Hepatocyte (in vitro differentiated cells): Measurements from ENCODE around the gene EIPR1.

Experiments used
- CTCF ChIP-seq: fragments of 200-600 bp; sonication (generic); IDR thresholded peaks from 2 replicates; pipeline ENCODE4 v1.5.1; 2016; ENCODE audit warnings: antibody characterized with exemption, mild to moderate bottlenecking; ENCODE audit not compliant: poor library complexity
- EZH2 ChIP-seq: fragments of 200-600 bp; sonication (generic); IDR thresholded peaks from 2 replicates; pipeline ENCODE4 v1.6.1; 2016; ENCODE audit warnings: antibody characterized with exemption, mild to moderate bottlenecking, borderline replicate concordance
- EZH2phosphoT487 ChIP-seq: fragments of 200-600 bp; sonication (generic); IDR thresholded peaks from one replicate; pipeline ENCODE4 v1.6.1; 2018; ENCODE audit warnings: antibody characterized with exemption, mild to moderate bottlenecking, low read depth, moderate library complexity; ENCODE audit not compliant: unreplicated experiment, severe bottlenecking

- no peak for TF ChIP-seq EZH2phosphoT487
- no peak for TF ChIP-seq CTCF
- TF ChIP-seq EZH2, result no peak
Observed at GRCh38 chr2:3249476-3249962, 128.1 kb downstream of the EIPR1 start.
